Osteocyte (in vitro differentiated cells): ENCODE results near the gene OR8G1. TPM values are rescaled to one million over a fixed set of nuclear protein-coding genes. Genes with fewer than 3 reads are reported as not detected.

Experiments
- DNase-seq: peaks from one replicate; pipeline ENCODE4 v3.0.0; 2021; ENCODE audit warnings: mixed read lengths; ENCODE audit not compliant: unreplicated experiment; ENCODE audit errors: extremely low spot score
- H3K27ac Mint-ChIP-seq: one replicate; pipeline ENCODE4 v1.8.0; 2021; ENCODE audit warnings: mild to moderate bottlenecking, mixed read lengths; ENCODE audit not compliant: unreplicated experiment
- H3K27me3 Mint-ChIP-seq: one replicate; pipeline ENCODE4 v1.8.0; 2021; ENCODE audit warnings: mixed read lengths; ENCODE audit not compliant: unreplicated experiment
- H3K36me3 Mint-ChIP-seq: one replicate; pipeline ENCODE4 v1.8.0; 2021; ENCODE audit warnings: mixed read lengths; ENCODE audit not compliant: unreplicated experiment
- H3K4me1 Mint-ChIP-seq: one replicate; pipeline ENCODE4 v1.8.0; 2021; ENCODE audit warnings: mixed read lengths; ENCODE audit not compliant: unreplicated experiment
- H3K4me3 Mint-ChIP-seq: one replicate; pipeline ENCODE4 v1.8.0; 2021; ENCODE audit warnings: mild to moderate bottlenecking, moderate library complexity, mixed read lengths; ENCODE audit not compliant: unreplicated experiment
- H3K9me3 Mint-ChIP-seq: one replicate; pipeline ENCODE4 v1.8.0; 2021; ENCODE audit warnings: mixed read lengths; ENCODE audit not compliant: unreplicated experiment
- total RNA-seq: library from RNA; stranded (reverse); gene quantifications from 2 replicates; pipeline ENCODE4 v1.2.1, GENCODE V29; 2021
- TF ChIP-seq, protein P1 (sequence below): fragments of 200-600 bp; sonication (generic); IDR thresholded peaks from 2 replicates; pipeline ENCODE4 v1.5.0; 2021; ENCODE audit warnings: antibody characterized with exemption, mild to moderate bottlenecking, moderate library complexity

Gene OR8G1
- total RNA-seq, 1 donor from 2014 or later = not detected

DNA sequence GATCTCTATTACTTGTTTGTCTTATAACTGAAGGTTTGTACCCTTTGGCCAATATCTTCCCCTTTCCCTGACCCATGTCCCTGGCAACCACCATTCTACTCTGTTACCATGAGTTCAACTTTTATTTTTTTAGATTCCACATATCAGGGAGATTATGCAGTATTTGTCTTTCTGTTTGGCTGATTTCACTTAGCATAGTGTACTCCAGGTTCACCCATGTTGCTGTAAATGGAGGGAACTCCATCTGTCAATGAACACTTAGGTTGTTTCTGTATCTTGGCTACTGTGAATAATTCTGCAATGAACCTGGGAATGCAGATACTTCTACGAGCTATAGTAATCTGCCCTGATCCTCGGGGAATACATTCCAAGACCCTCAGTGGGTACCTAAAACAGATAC lies 42.9 kb upstream of the OR8G1 start:
- H3K9me3 Mint-ChIP-seq = no peaks in the 10 kb centered on the region
- no peaks in the 10 kb centered on the region for H3K36me3 Mint-ChIP-seq
- peaks cover 16% of the 10 kb centered on the region for H3K27me3 Mint-ChIP-seq
- no peak overlapping the region for H3K27ac Mint-ChIP-seq
- H3K4me3 Mint-ChIP-seq = no peak overlapping the region
- H3K4me1 Mint-ChIP-seq = peaks cover 2% of the 10 kb centered on the region
- TF ChIP-seq, protein P1, sequence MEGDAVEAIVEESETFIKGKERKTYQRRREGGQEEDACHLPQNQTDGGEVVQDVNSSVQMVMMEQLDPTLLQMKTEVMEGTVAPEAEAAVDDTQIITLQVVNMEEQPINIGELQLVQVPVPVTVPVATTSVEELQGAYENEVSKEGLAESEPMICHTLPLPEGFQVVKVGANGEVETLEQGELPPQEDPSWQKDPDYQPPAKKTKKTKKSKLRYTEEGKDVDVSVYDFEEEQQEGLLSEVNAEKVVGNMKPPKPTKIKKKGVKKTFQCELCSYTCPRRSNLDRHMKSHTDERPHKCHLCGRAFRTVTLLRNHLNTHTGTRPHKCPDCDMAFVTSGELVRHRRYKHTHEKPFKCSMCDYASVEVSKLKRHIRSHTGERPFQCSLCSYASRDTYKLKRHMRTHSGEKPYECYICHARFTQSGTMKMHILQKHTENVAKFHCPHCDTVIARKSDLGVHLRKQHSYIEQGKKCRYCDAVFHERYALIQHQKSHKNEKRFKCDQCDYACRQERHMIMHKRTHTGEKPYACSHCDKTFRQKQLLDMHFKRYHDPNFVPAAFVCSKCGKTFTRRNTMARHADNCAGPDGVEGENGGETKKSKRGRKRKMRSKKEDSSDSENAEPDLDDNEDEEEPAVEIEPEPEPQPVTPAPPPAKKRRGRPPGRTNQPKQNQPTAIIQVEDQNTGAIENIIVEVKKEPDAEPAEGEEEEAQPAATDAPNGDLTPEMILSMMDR = no peak
- DNase-seq = no peak

DNA sequence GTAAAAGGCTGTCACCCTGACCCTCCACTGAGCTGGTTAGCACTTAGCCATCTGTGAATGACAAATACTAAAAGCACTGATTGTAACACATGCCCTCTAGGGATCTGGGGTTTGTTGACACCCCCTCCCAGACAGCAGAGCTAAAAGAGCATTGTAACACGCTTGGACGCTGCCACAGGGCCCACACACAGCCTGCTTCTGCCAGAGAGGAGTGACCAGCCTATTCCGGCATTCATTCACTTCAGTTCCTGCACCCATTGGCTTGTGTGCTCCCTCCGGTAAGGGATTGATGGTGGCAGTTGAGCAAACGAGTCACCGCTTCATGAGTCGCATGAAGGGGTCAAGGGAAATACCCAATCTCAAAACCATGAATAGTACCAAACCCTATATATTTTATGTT lies 42.0 kb upstream of the OR8G1 start:
- H3K4me1 Mint-ChIP-seq = peaks cover 2% of the 10 kb centered on the region
- H3K4me3 Mint-ChIP-seq = no peak overlapping the region
- no peaks in the 10 kb centered on the region for H3K36me3 Mint-ChIP-seq
- H3K27ac Mint-ChIP-seq = no peak overlapping the region
- DNase-seq = no peak
- H3K9me3 Mint-ChIP-seq = no peaks in the 10 kb centered on the region
- H3K27me3 Mint-ChIP-seq = peaks cover 12% of the 10 kb centered on the region
- TF ChIP-seq, protein P1 = no peak

DNA sequence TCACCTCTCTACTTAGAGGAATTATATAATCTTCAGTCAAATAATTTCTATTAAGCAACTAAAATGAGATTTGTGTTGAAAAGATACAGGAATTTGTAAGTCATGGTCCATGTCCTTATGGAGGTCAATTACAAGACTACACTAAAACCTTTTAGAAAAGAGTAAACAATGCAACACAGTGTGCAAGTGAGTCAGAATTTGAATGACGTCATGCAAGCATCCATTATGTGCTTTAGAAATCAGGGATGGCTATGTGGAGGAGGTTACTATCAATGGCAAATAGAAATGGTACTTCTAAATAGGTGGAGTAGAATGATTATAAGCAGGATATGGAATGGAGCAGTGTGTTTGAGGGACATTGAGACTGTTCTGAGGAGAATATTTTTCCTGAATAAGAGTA lies 41.2 kb upstream of the OR8G1 start:
- Mint-ChIP-seq H3K4me3 (no peak overlapping the region), H3K4me1 (peaks cover 2% of the 10 kb centered on the region)

DNA sequence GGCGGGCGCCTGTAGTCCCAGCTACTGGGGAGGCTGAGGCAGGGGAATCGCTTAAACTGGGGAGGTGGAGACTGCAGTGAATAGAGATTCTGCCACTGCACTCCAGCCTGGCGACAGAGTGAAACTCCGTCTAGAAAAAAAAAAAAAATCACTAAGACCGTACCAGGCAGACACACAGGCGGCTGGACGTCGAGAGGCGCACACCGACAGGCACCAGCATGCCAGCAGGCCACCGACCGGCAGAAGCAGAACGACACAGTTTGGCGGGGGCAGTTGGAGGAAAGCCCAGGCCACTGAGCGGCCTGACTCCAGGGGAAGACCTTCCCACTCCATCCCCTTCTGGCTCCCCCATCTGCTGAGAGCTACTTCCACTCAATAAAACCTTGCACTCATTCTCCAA lies 40.2 kb upstream of the OR8G1 start:
- no peaks in the 10 kb centered on the region for H3K9me3 Mint-ChIP-seq
- H3K27me3 Mint-ChIP-seq = peaks cover 7% of the 10 kb centered on the region
- TF ChIP-seq, protein P1 = no peak
- H3K4me1 Mint-ChIP-seq = no peaks in the 10 kb centered on the region
- H3K27ac Mint-ChIP-seq = no peak overlapping the region
- H3K4me3 Mint-ChIP-seq = no peak overlapping the region
- H3K36me3 Mint-ChIP-seq = no peaks in the 10 kb centered on the region
- DNase-seq = no peak

More for the DNA sequence above, 41.2 kb upstream of the OR8G1 start:
- Mint-ChIP-seq H3K9me3 (no peaks in the 10 kb centered on the region), H3K36me3 (no peaks in the 10 kb centered on the region), H3K27me3 (peaks cover 10% of the 10 kb centered on the region), H3K27ac (no peak overlapping the region)
- TF ChIP-seq, protein P1 = no peak
- DNase-seq = no peak

DNA sequence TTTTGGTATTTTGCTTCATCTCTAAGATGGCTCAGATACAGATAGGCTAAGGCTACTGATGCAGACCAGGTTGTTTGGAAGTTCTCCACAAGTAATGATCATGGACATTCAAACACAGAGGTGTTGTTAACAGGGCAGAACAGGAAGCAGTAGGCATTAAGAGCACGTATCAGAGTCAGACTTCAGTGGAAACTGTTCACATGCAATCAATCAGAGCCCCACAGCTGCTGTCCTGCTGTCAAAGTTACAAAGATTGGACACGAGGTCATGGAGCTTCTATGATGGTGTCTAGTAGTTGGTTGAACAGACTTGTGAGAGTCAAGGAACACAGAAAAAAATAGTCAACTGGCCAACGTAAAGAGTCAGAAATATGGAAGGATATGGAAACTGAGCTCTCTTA lies 37.9 kb upstream of the OR8G1 start:
- Mint-ChIP-seq H3K27me3 (no peaks in the 10 kb centered on the region), H3K9me3 (no peaks in the 10 kb centered on the region), H3K36me3 (no peaks in the 10 kb centered on the region), H3K27ac (no peak overlapping the region), H3K4me3 (no peak overlapping the region), H3K4me1 (no peaks in the 10 kb centered on the region)
- TF ChIP-seq, protein P1 = no peak
- no peak for DNase-seq
